Aorta (tissue), 5 donors: Measurements from ENCODE around the gene HOXB6. TPM values are rescaled to one million over a fixed set of nuclear protein-coding genes. Genes with fewer than 3 reads are reported as not detected.

Experiments used
- ATAC-seq: fragments of 200-7000 bp; cut with Tn5 transposase; one replicate; pipeline ENCODE4 v1.9.1; 2022; ENCODE audit warnings: moderate library complexity; ENCODE audit not compliant: low FRiP score
- DNase-seq, 2 donors: peaks; one replicate each; pipeline ENCODE4 v3.0.0-alpha.2; 2020
- H3K27ac ChIP-seq, 2 donors: one replicate each; pipeline ENCODE4 v1.5.1; 2013; ENCODE audit warnings: low read length in 2 of 2, mild to moderate bottlenecking in 2 of 2, moderate library complexity in 2 of 2, control low read depth in 1 of 2, inconsistent platforms in 1 of 2, low read depth in 1 of 2
- H3K27me3 ChIP-seq, 2 donors: one replicate each; pipeline ENCODE4 v1.6.1; 2013; ENCODE audit warnings: control low read depth in 1 of 2, low read length in 1 of 2, mild to moderate bottlenecking in 1 of 2, moderate library complexity in 1 of 2; ENCODE audit not compliant: insufficient read depth in 2 of 2, control insufficient read depth in 1 of 2
- H3K36me3 ChIP-seq, 2 donors: one replicate each; pipeline ENCODE4 v1.6.1; 2013; ENCODE audit warnings: control low read depth in 1 of 2, low read length in 1 of 2, mild to moderate bottlenecking in 1 of 2; ENCODE audit not compliant: insufficient read depth in 2 of 2, control insufficient read depth in 1 of 2
- H3K4me1 ChIP-seq, 2 donors: one replicate each; pipeline ENCODE4 v1.6.1; 2013; ENCODE audit warnings: low read length in 2 of 2, control low read depth in 1 of 2, mild to moderate bottlenecking in 1 of 2, moderate library complexity in 1 of 2; ENCODE audit not compliant: insufficient read depth in 2 of 2, control insufficient read depth in 1 of 2
- H3K4me3 ChIP-seq, 2 donors: one replicate each; pipeline ENCODE4 v1.5.1; 2013; ENCODE audit warnings: low read length in 2 of 2, control low read depth in 1 of 2, mild to moderate bottlenecking in 1 of 2
- H3K9me3 ChIP-seq: one replicate; pipeline ENCODE4 v1.6.1; 2013; ENCODE audit warnings: mild to moderate bottlenecking, low read length; ENCODE audit not compliant: control insufficient read depth
- WGBS, 2 donors: extraction: QIAGEN DNeasy Blood & Tissue Kit; methylation state at CpG; one replicate each; pipeline ENCODE4 v1.1.7; 2013; 5-methylcytosine and 5-hydroxymethylcytosine counted together
- intact Hi-C, 2 donors: fragments of 100-400 bp; cut with DNase I; formaldehyde crosslinking; loops; one replicate each; pipeline versions ENCODE4 v1.14.2 to v1.15.0; 2022
- polyA plus RNA-seq, 2 donors: library from polyadenylated mRNA; stranded (reverse); fragments of 200-250 nt; gene quantifications; one replicate each; pipeline ENCODE4 v1.2.3, GENCODE V29; 2013
- total RNA-seq, 2 donors: library from RNA; stranded (reverse); fragmentation: NEBNext Ultra II Directional; extraction: Animal tissue kit (Norgen Biotek cat#: 25700); gene quantifications; one replicate each; pipeline ENCODE4 v1.2.1, GENCODE V29; 2021
- donor health status: healthy with polysubstance abuse.
- donor health status: Bipolar disorder and iron deficiency.
- donor health status: DM: no; HTN: no; CAD: no.
- donor health status: DM: no; HTN: no; CAD: no.
- donor health status: DM: yes; HTN: yes; CAD: no.

The HOXB6 gene
- total and polyA plus RNA-seq, 4 donors: 3.9 to 16.8 (median 5.0) TPM

GRCh38 chr17:48636177-48637018 is 31.6 kb upstream of the HOXB6 start:
- peaks cover 0 to 2% of the 10 kb centered on the region in 2 donors for H3K27me3 ChIP-seq
- no peak overlapping the region for H3K27ac ChIP-seq
- ATAC-seq (peak; percentile 80), DNase-seq (peak; percentile 84 to 94)
- intact Hi-C loops: no loop called here
- H3K36me3 ChIP-seq: no peaks in the 10 kb centered on the region
- H3K4me1 ChIP-seq: no peaks in the 10 kb centered on the region
- WGBS, 2 donors: 11 to 13% methylated on average over 39 of the region's 39 CpGs
- H3K4me3 ChIP-seq: no peak overlapping the region
- H3K9me3 ChIP-seq: no peaks in the 10 kb centered on the region

- DNase-seq: peak in 1 of 2 donors; percentile 59
- no peaks in the 10 kb centered on the region for H3K9me3 ChIP-seq
- no peak for ATAC-seq
- intact Hi-C loops: no loop called here
- H3K4me3 ChIP-seq: no peak overlapping the region
- no peaks in the 10 kb centered on the region for H3K36me3 ChIP-seq
- 56 to 73% methylated on average over 20 of the region's 20 CpGs for WGBS, 2 donors
- no peaks in the 10 kb centered on the region for H3K4me1 ChIP-seq
- H3K27ac ChIP-seq: no peak overlapping the region
- H3K27me3 ChIP-seq: peaks cover 0 to 2% of the 10 kb centered on the region in 2 donors
Measured at GRCh38 chr17:48634493-48635208, 29.9 kb upstream of the HOXB6 start.

GRCh38 chr17:48633266-48633677 is 28.5 kb upstream of the HOXB6 start:
- H3K27me3 ChIP-seq: peaks cover 0 to 2% of the 10 kb centered on the region in 2 donors
- intact Hi-C loops: no loop called here
- DNase-seq (peak; percentile 18 to 56), ATAC-seq (no peak)
- no peak overlapping the region for H3K27ac ChIP-seq
- no peaks in the 10 kb centered on the region for H3K9me3 ChIP-seq
- no peaks in the 10 kb centered on the region for H3K4me1 ChIP-seq
- WGBS, 2 donors: 44 to 54% methylated on average over 35 of the region's 35 CpGs
- no peaks in the 10 kb centered on the region for H3K36me3 ChIP-seq
- H3K4me3 ChIP-seq: no peak overlapping the region

- peak in 1 of 2 donors; percentile 8 for DNase-seq
- no peak overlapping the region for H3K27ac ChIP-seq
- no peaks in the 10 kb centered on the region for H3K4me1 ChIP-seq
- WGBS, 2 donors: 67 to 77% methylated on average over 7 of the region's 7 CpGs
- no peak overlapping the region for H3K4me3 ChIP-seq
- H3K27me3 ChIP-seq: peaks cover 0 to 2% of the 10 kb centered on the region in 2 donors
- H3K36me3 ChIP-seq: no peaks in the 10 kb centered on the region
- intact Hi-C loops: no loop called here
- no peak for ATAC-seq
- no peaks in the 10 kb centered on the region for H3K9me3 ChIP-seq
Measured at GRCh38 chr17:48632579-48633265, 27.9 kb upstream of the HOXB6 start.

- intact Hi-C loops: no loop called here
- Histone ChIP-seq H3K4me3 (no peak overlapping the region), H3K27ac (no peak overlapping the region), H3K27me3 (peaks cover 0 to 2% of the 10 kb centered on the region in 2 donors), H3K4me1 (no peaks in the 10 kb centered on the region), H3K9me3 (no peaks in the 10 kb centered on the region), H3K36me3 (no peaks in the 10 kb centered on the region)
- DNase-seq: peak; percentile 10 to 32
- whole genome bisulfite sequencing, 2 donors: 62 to 81% methylated on average over 7 of the region's 7 CpGs
- no peak for ATAC-seq
Measured at GRCh38 chr17:48631693-48632578, 27.1 kb upstream of the HOXB6 start.

- peaks cover 0 to 2% of the 10 kb centered on the region in 2 donors for H3K27me3 ChIP-seq
- intact Hi-C loops: no loop called here
Measured at GRCh38 chr17:48630925-48631692, 26.3 kb upstream of the HOXB6 start.

GRCh38 chr17:48630009-48630924 is 25.5 kb upstream of the HOXB6 start:
- H3K4me3 ChIP-seq: no peak overlapping the region
- H3K27ac ChIP-seq: no peak overlapping the region
- intact Hi-C loops: no loop called here
- H3K4me1 ChIP-seq: no peaks in the 10 kb centered on the region
- H3K36me3 ChIP-seq: no peaks in the 10 kb centered on the region
- peaks cover 0 to 2% of the 10 kb centered on the region in 2 donors for H3K27me3 ChIP-seq
- DNase-seq: peak in 1 of 2 donors; percentile 35
- WGBS, 2 donors: 58 to 69% methylated on average over 15 of the region's 15 CpGs
- H3K9me3 ChIP-seq: no peaks in the 10 kb centered on the region
- ATAC-seq: no peak

More at GRCh38 chr17:48630925-48631692, 26.3 kb upstream of the HOXB6 start:
- ATAC-seq: no peak
- peak; percentile 20 to 33 for DNase-seq
- Histone ChIP-seq H3K9me3 (no peaks in the 10 kb centered on the region), H3K36me3 (no peaks in the 10 kb centered on the region), H3K4me1 (no peaks in the 10 kb centered on the region), H3K4me3 (no peak overlapping the region), H3K27ac (no peak overlapping the region)
- WGBS, 2 donors: 55 to 58% methylated on average over 15 of the region's 15 CpGs
